GM04503 (cell line): Measurements from ENCODE around the gene TBC1D22A.

ENCODE experiments used
- DNase-seq: peaks from one replicate; pipeline ENCODE4 v3.0.0-alpha.2; 2012; ENCODE audit warnings: low read depth

Gene TBC1D22A

GRCh38 chr22:46934746-46935491 lies 172.5 kb downstream of the TBC1D22A start:
- peak; percentile 64 for DNase-seq

GRCh38 chr22:46935506-46936377 lies 173.3 kb downstream of the TBC1D22A start:
- DNase-seq, result no peak

- peak; percentile 20 for DNase-seq
Measured at GRCh38 chr22:46936378-46936903, 174.0 kb downstream of the TBC1D22A start.

- no peak for DNase-seq
Measured at GRCh38 chr22:46937185-46937584, 174.7 kb downstream of the TBC1D22A start.

DNA sequence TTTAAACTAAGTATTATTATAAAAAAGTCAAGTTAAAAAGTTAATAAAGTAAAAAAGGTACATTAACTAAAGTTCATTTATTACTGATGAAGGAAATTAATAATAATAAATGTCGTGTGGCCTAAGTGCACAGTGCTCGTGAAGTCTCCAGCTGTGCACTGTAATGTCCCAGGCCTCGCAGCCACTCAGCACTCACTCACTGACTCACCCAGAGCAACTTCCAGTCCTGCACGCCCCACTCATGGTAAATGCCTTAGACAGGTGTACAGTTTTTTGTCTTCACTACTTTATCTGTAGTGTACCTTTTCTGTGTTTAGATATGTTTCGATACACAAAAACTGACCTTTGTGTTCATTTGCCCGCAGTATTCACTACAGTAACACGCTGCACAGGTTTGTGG lies 175.5 kb downstream of the TBC1D22A start:
- no peak for DNase-seq

- DNase-seq, result no peak
Measured at GRCh38 chr22:46941968-46942798, 179.7 kb downstream of the TBC1D22A start.

DNA sequence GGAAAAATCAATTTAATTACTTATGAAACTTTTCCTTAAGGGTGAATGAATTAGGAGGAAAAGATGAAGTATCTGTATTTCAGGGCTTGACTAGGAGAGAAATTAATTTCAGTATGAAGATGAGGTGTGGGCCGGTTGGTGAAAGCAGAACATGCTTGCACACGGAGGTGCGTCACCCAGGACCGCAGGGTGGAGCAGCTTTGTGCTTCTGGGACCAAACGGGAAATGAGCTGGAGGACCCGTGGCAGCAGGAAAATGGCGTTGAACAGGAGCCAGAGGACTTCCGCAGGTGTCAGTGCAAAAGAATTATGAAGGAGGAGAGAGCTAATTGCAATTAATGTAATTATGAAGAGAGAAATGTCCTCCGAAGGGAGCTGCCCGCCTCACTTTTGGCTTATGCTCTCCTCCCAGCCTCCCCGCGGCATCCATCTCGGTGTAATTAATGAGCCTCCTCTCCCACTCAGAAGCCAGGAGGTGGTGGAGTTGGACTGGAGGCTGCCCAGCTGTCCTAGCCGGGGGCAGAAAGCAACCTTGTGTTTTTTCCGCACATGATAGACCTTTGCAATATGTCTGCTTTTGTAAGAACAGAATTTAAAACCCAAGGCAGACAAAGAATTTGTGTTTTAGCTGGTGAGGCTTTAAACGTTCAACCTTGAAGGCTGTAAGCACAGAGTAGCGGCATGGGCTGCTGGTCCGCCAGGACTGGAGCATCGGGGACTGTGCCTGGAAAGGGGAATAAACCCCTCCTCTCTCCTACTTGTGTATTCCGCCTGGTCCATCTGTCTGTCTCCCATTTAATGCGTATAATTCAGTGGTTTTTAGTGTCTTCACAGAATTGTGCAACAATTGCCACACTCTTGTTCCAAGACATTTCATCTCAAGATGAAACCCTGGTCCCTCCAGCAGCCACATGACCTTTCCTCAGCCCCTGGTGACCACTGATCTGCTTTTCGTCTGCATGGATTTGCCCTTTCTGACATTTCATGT lies 180.6 kb downstream of the TBC1D22A start:
- DNase-seq, result no peak

DNA sequence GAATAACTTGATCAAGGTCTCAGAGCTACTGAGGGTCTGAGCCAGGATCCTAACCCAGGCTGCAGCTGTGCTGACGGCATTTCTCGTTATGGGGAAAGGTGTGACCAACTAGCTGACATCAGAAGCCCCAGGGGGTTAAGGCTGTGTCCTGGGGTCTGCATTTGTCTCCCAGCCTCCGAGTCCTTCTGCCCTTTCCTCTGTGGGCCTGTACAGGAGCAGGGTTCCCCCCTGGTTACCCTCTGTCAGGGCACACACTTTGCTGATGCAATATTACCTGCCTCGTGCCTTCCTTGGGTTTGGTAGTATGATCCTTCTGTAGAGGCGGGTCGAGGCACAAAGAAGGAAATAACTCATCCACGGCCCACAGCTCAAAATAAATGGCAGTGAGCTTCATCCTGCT lies 183.0 kb downstream of the TBC1D22A start:
- no peak for DNase-seq

DNA sequence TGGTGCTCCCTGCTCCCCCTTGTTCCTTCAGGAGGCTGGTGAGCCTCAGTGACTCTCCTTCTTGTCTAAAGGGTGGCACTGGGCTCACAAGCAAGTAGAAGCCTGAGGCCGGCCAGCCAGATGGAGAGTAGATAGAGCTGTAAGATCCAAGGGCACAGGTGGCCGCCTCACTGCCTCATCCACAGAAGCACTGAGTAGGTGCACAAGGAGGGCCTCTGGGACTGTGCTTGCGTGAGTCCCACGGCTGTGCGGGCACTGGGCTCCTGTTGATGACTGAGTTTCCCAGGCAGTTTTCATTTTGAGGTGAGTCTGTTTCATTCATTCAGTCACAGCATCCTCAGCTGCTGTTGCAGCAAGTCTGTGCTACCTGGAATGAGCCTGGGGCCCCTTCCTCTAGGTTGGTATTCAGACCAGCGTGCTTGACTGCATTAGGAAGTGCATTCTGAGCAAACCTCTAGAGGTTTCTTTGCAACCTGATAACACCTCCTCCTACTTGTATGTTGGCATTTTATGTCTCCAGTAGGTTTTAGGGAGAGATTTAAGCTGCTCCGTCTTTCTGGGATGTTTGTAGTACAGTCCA lies 184.0 kb downstream of the TBC1D22A start:
- no peak for DNase-seq

DNA sequence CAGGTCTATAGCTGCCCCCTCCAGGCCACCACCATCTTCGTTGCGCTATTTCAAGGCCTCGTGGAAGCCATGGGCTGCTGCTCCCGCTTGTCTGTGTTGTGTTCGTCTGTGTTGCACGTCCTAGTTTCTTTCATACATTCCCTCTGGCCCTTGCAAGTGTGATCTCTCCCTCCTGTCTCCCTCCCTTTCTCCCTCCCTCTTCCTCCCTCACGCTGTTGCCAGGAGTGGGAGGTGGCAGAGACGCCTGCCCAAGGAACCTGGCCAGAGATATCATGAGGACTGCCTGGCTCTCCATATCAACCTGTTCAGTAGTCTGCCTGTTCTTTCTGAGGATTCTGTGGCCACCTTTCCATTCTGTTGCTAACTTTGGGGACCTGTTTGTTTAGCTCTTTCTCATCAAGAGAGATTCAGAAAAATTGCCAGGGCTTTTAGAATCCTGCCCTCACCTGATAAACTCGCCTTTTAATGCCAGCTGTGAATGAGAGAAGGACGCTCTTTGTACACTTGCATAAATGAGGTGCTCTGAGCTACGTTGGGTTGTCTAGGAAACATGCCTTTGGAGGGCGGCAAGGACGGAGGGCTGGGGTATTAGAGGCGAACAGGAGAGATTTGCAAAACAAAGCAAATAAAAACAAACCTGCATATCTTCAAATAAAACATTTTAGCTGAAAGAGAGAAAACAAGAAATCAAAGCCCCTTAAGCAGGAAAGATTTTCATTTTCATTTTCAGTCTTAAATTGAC lies 185.2 kb downstream of the TBC1D22A start:
- no peak for DNase-seq

DNA sequence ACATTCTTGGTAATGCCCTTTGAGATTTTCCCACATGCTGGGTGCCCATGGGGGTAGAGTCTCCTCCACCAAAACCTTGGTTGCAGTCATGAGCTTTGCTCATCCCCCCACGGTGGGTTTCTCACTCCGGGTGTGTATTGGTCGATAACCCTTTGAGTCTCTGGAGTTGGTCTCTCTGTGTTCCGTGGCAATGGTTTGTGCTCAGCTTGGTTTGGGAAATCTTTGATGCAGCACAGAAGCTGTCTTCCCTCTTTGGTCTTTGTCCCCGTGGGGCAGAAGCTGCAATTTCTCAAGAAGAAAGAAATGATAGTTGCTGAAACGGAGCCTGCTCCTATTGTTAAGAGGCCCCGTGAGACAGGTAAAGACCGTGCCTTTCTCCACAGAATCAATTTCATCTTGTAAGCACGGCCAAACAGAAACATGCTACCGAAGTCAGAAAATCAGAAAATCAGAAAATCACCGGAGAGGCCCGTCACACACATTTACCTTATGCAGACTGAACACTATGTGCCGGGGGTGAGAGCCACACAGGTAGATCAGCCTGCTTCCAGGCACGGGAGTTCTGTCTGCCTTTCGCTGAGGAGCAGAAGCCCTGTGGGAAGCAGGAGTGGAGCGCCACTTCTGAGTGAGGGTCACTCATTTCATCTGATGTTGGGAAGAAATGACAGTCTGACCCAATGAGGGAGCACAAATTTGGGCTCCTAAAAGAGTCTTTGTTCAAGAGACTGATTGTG lies 186.1 kb downstream of the TBC1D22A start:
- DNase-seq, result no peak

GRCh38 chr22:46951350-46951749 lies 188.9 kb downstream of the TBC1D22A start:
- DNase-seq, result no peak

DNA sequence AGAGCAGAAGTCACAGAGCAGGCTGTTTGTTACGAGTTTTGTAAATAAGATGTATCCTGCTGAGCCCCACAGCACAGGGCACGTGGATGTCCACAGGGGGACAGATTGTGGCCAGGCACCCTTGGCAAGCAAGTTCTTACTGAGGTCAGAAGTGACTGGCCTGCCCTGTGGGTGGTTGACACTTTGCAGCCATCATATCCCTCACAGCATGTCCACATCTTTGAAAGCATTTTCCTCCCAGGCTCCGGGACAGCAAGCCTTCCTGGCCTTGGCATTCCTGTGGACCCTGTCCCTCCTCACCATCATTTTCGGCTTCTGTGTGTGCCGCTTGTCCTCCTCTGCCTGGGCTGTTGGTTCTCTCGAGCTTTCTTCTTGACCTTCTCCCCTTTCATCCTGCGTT lies 189.5 kb downstream of the TBC1D22A start:
- no peak for DNase-seq

GRCh38 chr22:46953968-46954765 lies 191.7 kb downstream of the TBC1D22A start:
- no peak for DNase-seq

DNA sequence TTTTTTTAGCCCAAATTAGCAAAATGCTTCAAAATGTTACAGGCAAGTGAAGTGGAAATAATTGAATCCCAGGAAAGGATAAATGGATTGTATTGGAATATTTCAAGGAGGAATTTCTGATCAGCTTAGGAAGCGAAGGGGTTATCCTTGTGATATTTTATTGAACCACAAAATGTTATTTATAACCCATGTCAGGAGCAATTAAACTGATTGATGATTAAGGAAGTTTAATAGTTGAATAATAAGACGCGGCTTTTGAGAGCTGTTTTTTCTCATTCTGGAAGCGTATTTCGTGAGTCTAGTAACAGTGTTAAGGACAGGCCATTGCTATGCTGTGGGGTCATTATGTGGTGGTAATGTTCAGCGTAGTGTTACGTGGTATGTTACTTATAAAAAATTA lies 192.3 kb downstream of the TBC1D22A start:
- DNase-seq, result no peak

- no peak for DNase-seq
Measured at GRCh38 chr22:46956498-46957215, 194.2 kb downstream of the TBC1D22A start.

GRCh38 chr22:46957521-46957920 lies 195.1 kb downstream of the TBC1D22A start:
- no peak for DNase-seq

GRCh38 chr22:46958191-46958590 lies 195.7 kb downstream of the TBC1D22A start:
- DNase-seq, result no peak
